OCI-LY3 (cell line): Measurements from ENCODE around the gene RPS6KA2.
"Not testable (repeated sequence)": the region's sequence is repeated elsewhere in the genome, so short reads cannot be mapped to it uniquely, and the experiment has no call there.

Experiments used
- H2AFZ ChIP-seq: fragments of 200-600, 300-600 bp; shearing (Covaris generic); 2 replicates; pipeline ENCODE4 v1.6.0; 2014; ENCODE audit warnings: antibody characterized with exemption, low read depth, low read length
- H3K27ac ChIP-seq: fragments of 200-600, 300-600 bp; sonication (generic); 2 replicates; pipeline ENCODE4 v1.5.1; 2014; ENCODE audit warnings: mild to moderate bottlenecking, low read length, moderate library complexity, mixed read lengths
- H3K27me3 ChIP-seq: fragments of 200-600, 300-600 bp; sonication (generic); 2 replicates; pipeline ENCODE4 v1.6.1; 2014; ENCODE audit warnings: low read depth, low read length, mixed read lengths
- H3K36me3 ChIP-seq: fragments of 200-600, 300-600 bp; sonication (generic); replicated peaks from 2 replicates; pipeline ENCODE3; 2014; ENCODE audit warnings: low read depth, low read length, mixed read lengths
- H3K4me1 ChIP-seq: fragments of 300-600, 200-600 bp; sonication (generic); 2 replicates; pipeline ENCODE4 v1.6.1; 2014; ENCODE audit warnings: low read length, mixed read lengths
- H3K4me2 ChIP-seq: fragments of 200-600, 300-600 bp; sonication (generic); 2 replicates; pipeline ENCODE4 v1.6.1; 2014; ENCODE audit warnings: low read length, mixed read lengths
- H3K4me3 ChIP-seq: fragments of 300-600, 200-600 bp; sonication (generic); 2 replicates; pipeline ENCODE4 v1.5.1; 2014; ENCODE audit warnings: antibody characterized with exemption, mild to moderate bottlenecking, low read length, moderate library complexity
- H3K79me2 ChIP-seq: fragments of 300-600, 200-600 bp; shearing (Covaris generic); 2 replicates; pipeline ENCODE4 v1.6.1; 2014; ENCODE audit warnings: mild to moderate bottlenecking, low read length, mixed read lengths
- H3K9ac ChIP-seq: fragments of 300-600, 200-600 bp; shearing (Covaris generic); 2 replicates; pipeline ENCODE4 v1.6.0; 2014; ENCODE audit warnings: mild to moderate bottlenecking, low read length, moderate library complexity
- H3K9me3 ChIP-seq: fragments of 200-600, 300-600 bp; shearing (Covaris generic); 2 replicates; pipeline ENCODE4 v1.6.1; 2014; ENCODE audit warnings: low read length, mixed read lengths; ENCODE audit not compliant: insufficient read depth
- H4K20me1 ChIP-seq: fragments of 200-600, 300-600 bp; sonication (generic); 2 replicates; pipeline ENCODE4 v1.6.1; 2016; ENCODE audit warnings: low read length, mixed read lengths; ENCODE audit not compliant: insufficient read depth
- EZH2phosphoT487 ChIP-seq: fragments of 200-600 bp; shearing (Covaris generic); IDR thresholded peaks from 2 replicates; pipeline ENCODE4 v1.6.1; 2018; ENCODE audit warnings: antibody characterized with exemption, mixed run types, low read depth
- TF ChIP-seq, protein P1 (sequence below): fragments of 200-600, 300-600 bp; sonication (generic); IDR thresholded peaks from 2 replicates; pipeline ENCODE4 v1.5.1; 2014; ENCODE audit warnings: antibody characterized with exemption, low read length, low read depth

The RPS6KA2 gene

DNA sequence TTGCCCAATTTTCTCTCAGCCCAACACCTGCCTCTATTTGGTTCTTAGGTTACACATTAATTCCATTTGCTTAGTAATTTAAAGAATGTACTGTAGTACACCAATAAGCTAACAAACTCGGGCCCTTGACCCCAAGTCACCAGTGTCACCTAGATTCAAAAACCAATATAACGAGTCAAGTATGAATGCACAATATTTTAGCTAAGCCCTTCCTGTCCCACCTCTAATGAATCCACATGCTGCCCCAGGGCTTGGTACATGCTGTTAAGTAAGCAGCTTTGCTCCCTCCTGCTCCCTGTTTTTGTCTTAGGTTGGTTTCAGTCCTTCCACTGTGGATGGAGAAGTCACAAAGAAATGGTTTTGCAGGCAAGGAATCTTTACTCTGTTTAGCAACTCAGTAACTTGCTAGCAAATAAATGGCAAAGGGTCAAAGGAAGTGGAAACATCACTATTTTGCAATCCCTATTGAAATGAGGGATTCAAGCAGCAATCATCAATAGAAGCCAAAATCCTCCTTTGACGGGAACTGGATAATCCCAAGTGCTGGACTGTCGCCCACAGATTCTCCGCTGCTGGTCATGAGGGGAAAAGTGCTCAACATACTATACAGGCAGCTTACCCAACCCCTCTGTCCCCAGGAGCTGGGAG lies 239.3 kb downstream of the RPS6KA2 start:
- no peaks in the 10 kb centered on the region for H3K27me3 ChIP-seq
- no peaks in the 10 kb centered on the region; the same call in 1 of the 2 replicates for H3K79me2 ChIP-seq
- H3K27ac ChIP-seq: no peak overlapping the region
- no peak overlapping the region for H3K4me3 ChIP-seq
- no peaks in the 10 kb centered on the region for H3K36me3 ChIP-seq
- TF ChIP-seq, protein P1, sequence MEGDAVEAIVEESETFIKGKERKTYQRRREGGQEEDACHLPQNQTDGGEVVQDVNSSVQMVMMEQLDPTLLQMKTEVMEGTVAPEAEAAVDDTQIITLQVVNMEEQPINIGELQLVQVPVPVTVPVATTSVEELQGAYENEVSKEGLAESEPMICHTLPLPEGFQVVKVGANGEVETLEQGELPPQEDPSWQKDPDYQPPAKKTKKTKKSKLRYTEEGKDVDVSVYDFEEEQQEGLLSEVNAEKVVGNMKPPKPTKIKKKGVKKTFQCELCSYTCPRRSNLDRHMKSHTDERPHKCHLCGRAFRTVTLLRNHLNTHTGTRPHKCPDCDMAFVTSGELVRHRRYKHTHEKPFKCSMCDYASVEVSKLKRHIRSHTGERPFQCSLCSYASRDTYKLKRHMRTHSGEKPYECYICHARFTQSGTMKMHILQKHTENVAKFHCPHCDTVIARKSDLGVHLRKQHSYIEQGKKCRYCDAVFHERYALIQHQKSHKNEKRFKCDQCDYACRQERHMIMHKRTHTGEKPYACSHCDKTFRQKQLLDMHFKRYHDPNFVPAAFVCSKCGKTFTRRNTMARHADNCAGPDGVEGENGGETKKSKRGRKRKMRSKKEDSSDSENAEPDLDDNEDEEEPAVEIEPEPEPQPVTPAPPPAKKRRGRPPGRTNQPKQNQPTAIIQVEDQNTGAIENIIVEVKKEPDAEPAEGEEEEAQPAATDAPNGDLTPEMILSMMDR: no peak
- no peak for TF ChIP-seq EZH2phosphoT487
- H3K4me2 ChIP-seq: no peak overlapping the region
- no peak overlapping the region for H2AFZ ChIP-seq
- H4K20me1 ChIP-seq: no peaks in the 10 kb centered on the region
- no peak overlapping the region for H3K9ac ChIP-seq
- no peaks in the 10 kb centered on the region for H3K4me1 ChIP-seq
- H3K9me3 ChIP-seq: no peaks in the 10 kb centered on the region

DNA sequence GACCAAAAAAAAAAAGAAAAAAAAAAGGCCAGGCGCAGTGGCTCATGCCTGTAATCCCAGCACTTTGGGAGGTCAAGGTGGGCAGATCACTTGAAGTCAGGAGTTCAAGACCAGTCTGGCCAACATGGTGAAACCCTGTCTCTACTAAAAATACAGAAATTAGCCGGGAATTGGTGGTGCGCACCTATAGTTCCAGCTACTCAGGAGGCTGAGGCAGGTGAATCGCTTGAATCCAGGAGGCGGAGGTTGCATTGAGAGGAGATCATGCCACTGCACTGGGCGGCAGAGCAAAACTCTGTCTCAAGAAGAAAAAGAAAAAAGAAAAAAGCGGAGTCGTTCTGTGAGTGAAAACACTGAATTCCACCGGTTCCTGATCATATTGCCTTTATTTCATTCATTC lies 240.0 kb downstream of the RPS6KA2 start:
- not testable (repeated sequence) for H2AFZ ChIP-seq, H3K4me3 ChIP-seq, H3K9ac ChIP-seq, H3K79me2 ChIP-seq, H3K9me3 ChIP-seq, H3K27ac ChIP-seq, H3K4me2 ChIP-seq, H4K20me1 ChIP-seq, H3K36me3 ChIP-seq, H3K27me3 ChIP-seq, H3K4me1 ChIP-seq

DNA sequence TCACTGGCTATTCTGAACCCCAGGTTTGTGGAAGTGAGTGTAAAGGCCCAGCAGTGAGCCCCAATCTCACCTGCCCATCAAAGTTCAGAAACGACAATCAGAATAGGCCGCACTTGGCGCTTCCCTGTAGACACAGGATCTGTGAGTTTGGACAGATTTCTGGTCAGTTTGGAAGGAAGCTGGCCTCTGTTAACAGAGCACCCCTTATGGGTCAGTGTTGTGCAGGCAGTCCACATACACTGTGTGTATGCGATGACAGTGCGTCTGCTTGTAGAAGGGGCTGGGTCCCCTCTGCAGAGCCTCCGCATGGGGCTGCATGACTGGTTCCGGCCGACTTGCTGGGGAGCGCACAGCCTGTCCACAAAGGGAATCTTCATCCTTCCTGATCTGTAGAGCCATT lies 240.9 kb downstream of the RPS6KA2 start:
- Histone ChIP-seq H3K9me3 (no peaks in the 10 kb centered on the region), H3K4me3 (no peak overlapping the region), H3K9ac (no peak overlapping the region), H3K79me2 (peaks cover 4% of the 10 kb centered on the region; the same call in 1 of the 2 replicates), H4K20me1 (no peaks in the 10 kb centered on the region), H3K27ac (no peak overlapping the region), H3K4me1 (peaks cover under 1% of the 10 kb centered on the region; the same call in 1 of the 2 replicates), H3K36me3 (no peaks in the 10 kb centered on the region), H3K4me2 (no peak overlapping the region), H2AFZ (no peak overlapping the region), H3K27me3 (no peaks in the 10 kb centered on the region)
- TF ChIP-seq EZH2phosphoT487: no peak
- TF ChIP-seq, protein P1: no peak

DNA sequence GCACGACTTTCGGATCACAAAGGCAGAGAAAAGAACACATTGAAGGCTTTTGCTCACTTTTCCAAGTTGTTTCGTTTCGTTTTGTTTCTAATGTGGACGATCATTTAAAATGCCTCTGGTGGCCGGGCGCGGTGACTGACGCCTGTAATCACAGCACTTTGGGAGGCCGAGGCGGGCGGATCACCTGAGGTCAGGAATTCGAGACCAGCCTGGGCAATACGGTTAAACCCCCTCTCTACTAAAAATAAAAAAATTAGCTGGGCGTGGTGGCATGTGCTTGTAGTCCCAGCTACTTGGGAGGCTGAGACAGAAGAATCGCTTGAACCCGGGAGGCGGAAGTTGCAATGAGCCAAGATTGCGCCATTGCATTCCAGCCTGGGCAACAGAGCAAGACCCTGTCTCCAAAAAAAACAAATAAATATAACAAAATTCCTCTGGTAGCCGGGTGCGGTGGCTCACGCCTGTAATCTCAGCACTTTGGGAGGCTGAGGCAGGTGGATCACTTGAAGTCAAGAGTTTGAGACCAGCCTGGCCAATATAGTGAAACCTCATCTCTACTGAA lies 243.2 kb downstream of the RPS6KA2 start:
- peak overlapping the region; percentile 55 for H3K27ac ChIP-seq
- not testable (repeated sequence) for H3K79me2 ChIP-seq, H3K4me1 ChIP-seq, H3K9me3 ChIP-seq, H3K27me3 ChIP-seq, H4K20me1 ChIP-seq, H3K36me3 ChIP-seq
- H3K9ac ChIP-seq: peak overlapping the region; percentile 75
- 0 out of 2 replicates have a peak overlapping the region, but pooled peaks have one; percentile 53 for H2AFZ ChIP-seq
- H3K4me2 ChIP-seq: peak overlapping the region; percentile 89
- H3K4me3 ChIP-seq: peak overlapping the region; percentile 97
